ENCODE measurements around the gene NFKB1.
"Not testable (repeated sequence)": the region's sequence is repeated elsewhere in the genome, so short reads cannot be mapped to it uniquely, and the experiment has no call there.

GRCh38 chr4:102619776-102620631 lies 118.8 kb downstream of the NFKB1 start:
- not testable (repeated sequence) for TF ChIP-seq CTCF, POLR2A (IDR thresholded peaks at IDR 0.05)
